ENCODE results near the gene USP53. TPM values are rescaled to one million over a fixed set of nuclear protein-coding genes. Genes with fewer than 3 reads are reported as not detected.

The USP53 gene
- total and polyA plus RNA-seq, 9 of the 15 experiments (the other 6 are each of a cell fraction or from before 2014, with no cell fraction given), result 2.9 to 9.6 (median 8.3) TPM

GRCh38 chr4:119212234-119212963 lies at the start of gene USP53 (continued):
- TF ChIP-seq RBM22 (IDR thresholded peaks at IDR 0.05; ENCODE audit: low read depth, low read length, poor library complexity, severe bottlenecking), result no peak
- TF ChIP-seq POLR2H (tag; IDR thresholded peaks at IDR 0.05; ENCODE audit: low read depth), result peak; percentile 93
- TF ChIP-seq ELK3 (CRISPR knock-in tag; IDR thresholded peaks at IDR 0.05), result no peak
- TF ChIP-seq FOXA1 (IDR thresholded peaks at IDR 0.05; ENCODE audit: borderline replicate concordance), result no peak
- 0 out of 2 replicates have a peak, but pooled peaks have one; percentile 49 for TF ChIP-seq E2F5 (CRISPR knock-in tag; IDR thresholded peaks at IDR 0.05)
- no peak for TF ChIP-seq HOMEZ (CRISPR knock-in tag; IDR thresholded peaks at IDR 0.05)
- no peak for TF ChIP-seq PTRF (tag; IDR thresholded peaks at IDR 0.05)
- no peak for TF ChIP-seq CBX2 (IDR thresholded peaks at IDR 0.05; ENCODE audit: insufficient read depth, low read length, poor library complexity, severe bottlenecking)
- no peak for TF ChIP-seq IRF2 (CRISPR knock-in tag; IDR thresholded peaks at IDR 0.05)
- no peak for TF ChIP-seq THAP7 (CRISPR knock-in tag; IDR thresholded peaks at IDR 0.05)
- TF ChIP-seq ZBTB40 (IDR thresholded peaks at IDR 0.05), result no peak
- TF ChIP-seq ZBTB40 (CRISPR knock-in tag; IDR thresholded peaks at IDR 0.05), result no peak
